GM19372 (cell line): ENCODE results near the gene DHRS13.
"Not testable (repeated sequence)": the region's sequence is repeated elsewhere in the genome, so short reads cannot be mapped to it uniquely, and the experiment has no call there.

Source experiments
- ATAC-seq: cut with Tn5 transposase; IDR thresholded peaks from one replicate; pipeline ENCODE4 v1.9.1; 2021; ENCODE audit warnings: mild to moderate bottlenecking, low read depth, moderate library complexity; ENCODE audit not compliant: unreplicated experiment

DHRS13 gene

GRCh38 chr17:28864991-28865849, 37.7 kb downstream of the DHRS13 start:
- ATAC-seq = no peak

- no peak for ATAC-seq
These were observed 38.9 kb downstream of the DHRS13 start for GRCh38 chr17:28863953-28864352.

GRCh38 chr17:28862561-28862960, 40.3 kb downstream of the DHRS13 start:
- no peak for ATAC-seq

- no peak for ATAC-seq
These were observed 41.3 kb downstream of the DHRS13 start for GRCh38 chr17:28861393-28862203.

- ATAC-seq = no peak
These were observed 42.5 kb downstream of the DHRS13 start for GRCh38 chr17:28860363-28860808.

- no peak for ATAC-seq
These were observed 44.0 kb downstream of the DHRS13 start for GRCh38 chr17:28858801-28859355.

GRCh38 chr17:28857905-28858800, 44.7 kb downstream of the DHRS13 start:
- no peak for ATAC-seq

GRCh38 chr17:28856028-28856574, 46.8 kb downstream of the DHRS13 start:
- ATAC-seq = no peak

- no peak for ATAC-seq
These were observed 47.6 kb downstream of the DHRS13 start for GRCh38 chr17:28855336-28855679.

GRCh38 chr17:28854457-28855335, 48.2 kb downstream of the DHRS13 start, which contains the start of gene ERAL1:
Gene ERAL1, plus strand, starts transcription at chr17:28855016. Its CDS starts 19 bp downstream, at chr17:28855035.
- ATAC-seq = peak; percentile 87

- ATAC-seq = no peak
These were observed 49.6 kb downstream of the DHRS13 start for GRCh38 chr17:28853295-28853694.

- ATAC-seq = no peak
These were observed 53.6 kb downstream of the DHRS13 start for GRCh38 chr17:28849281-28849680.

GRCh38 chr17:28848667-28849066, 54.2 kb downstream of the DHRS13 start:
- ATAC-seq = not testable (repeated sequence)
